DOHH2 (cell line): Measurements from ENCODE around the gene PEDS1.

Experiments used
- H3F3A ChIP-seq: fragments of 200-600 bp; sonication (generic), shearing (Covaris generic); 2 replicates; pipeline ENCODE4 v1.6.0; 2016; ENCODE audit warnings: antibody characterized with exemption, mild to moderate bottlenecking; ENCODE audit not compliant: control insufficient read depth, insufficient read depth
- H3K27ac ChIP-seq: fragments of 200-600 bp; sonication (generic); 2 replicates; pipeline ENCODE4 v1.5.1; 2014; ENCODE audit warnings: low read depth, mild to moderate bottlenecking, low read length, moderate library complexity
- H3K27me3 ChIP-seq: fragments of 200-600 bp; sonication (generic); 2 replicates; pipeline ENCODE4 v1.6.1; 2014; ENCODE audit warnings: mild to moderate bottlenecking, low read length, mixed read lengths; ENCODE audit not compliant: control insufficient read depth
- H3K36me3 ChIP-seq: fragments of 200-600 bp; sonication (generic); 2 replicates; pipeline ENCODE4 v1.6.1; 2014; ENCODE audit warnings: mild to moderate bottlenecking, low read length, moderate library complexity, mixed read lengths; ENCODE audit not compliant: control insufficient read depth
- H3K4me1 ChIP-seq: fragments of 200-600 bp; sonication (generic); 2 replicates; pipeline ENCODE4 v1.6.1; 2014; ENCODE audit warnings: mild to moderate bottlenecking, low read length, mixed read lengths; ENCODE audit not compliant: control insufficient read depth
- H3K4me2 ChIP-seq: fragments of 200-600 bp; sonication (generic); 2 replicates; pipeline ENCODE4 v1.6.0; 2014; ENCODE audit warnings: mild to moderate bottlenecking, low read length, moderate library complexity
- H3K4me3 ChIP-seq: fragments of 200-600 bp; sonication (generic); 2 replicates; pipeline ENCODE4 v1.5.1; 2014; ENCODE audit warnings: mild to moderate bottlenecking, low read length, mixed read lengths
- H3K79me2 ChIP-seq: fragments of 200-600 bp; sonication (generic); 2 replicates; pipeline ENCODE4 v1.6.1; 2014; ENCODE audit warnings: mild to moderate bottlenecking, low read length, mixed read lengths; ENCODE audit not compliant: control insufficient read depth
- H3K9me2 ChIP-seq: fragments of 200-600 bp; sonication (generic); replicated peaks from 2 replicates; pipeline ENCODE4 v1.6.1; 2014; ENCODE audit warnings: mild to moderate bottlenecking, low read length, mixed read lengths; ENCODE audit not compliant: control insufficient read depth
- H3K9me3 ChIP-seq: fragments of 200-600 bp; sonication (generic); 2 replicates; pipeline ENCODE4 v1.6.1; 2014; ENCODE audit warnings: antibody characterized with exemption, low read length, mixed read lengths; ENCODE audit not compliant: control insufficient read depth, insufficient read depth
- H4K20me1 ChIP-seq: fragments of 200-600 bp; sonication (generic); 2 replicates; pipeline ENCODE4 v1.6.0; 2014; ENCODE audit warnings: low read depth, mild to moderate bottlenecking, antibody characterized with exemption, low read length, moderate library complexity; ENCODE audit not compliant: control insufficient read depth, insufficient read depth
- EZH2phosphoT487 ChIP-seq: fragments of 200-600 bp; sonication (generic); IDR thresholded peaks from 2 replicates; pipeline ENCODE4 v1.6.1; 2017; ENCODE audit warnings: borderline replicate concordance, mild to moderate bottlenecking, antibody characterized with exemption, low read length, moderate library complexity, mixed read lengths
- TF ChIP-seq, protein P1 (sequence below): fragments of 200-600 bp; sonication (generic); IDR thresholded peaks from one replicate; pipeline ENCODE4 v1.5.1; 2014; ENCODE audit warnings: antibody characterized with exemption, mild to moderate bottlenecking, low read depth, low read length; ENCODE audit not compliant: poor library complexity, severe bottlenecking

Gene PEDS1

DNA sequence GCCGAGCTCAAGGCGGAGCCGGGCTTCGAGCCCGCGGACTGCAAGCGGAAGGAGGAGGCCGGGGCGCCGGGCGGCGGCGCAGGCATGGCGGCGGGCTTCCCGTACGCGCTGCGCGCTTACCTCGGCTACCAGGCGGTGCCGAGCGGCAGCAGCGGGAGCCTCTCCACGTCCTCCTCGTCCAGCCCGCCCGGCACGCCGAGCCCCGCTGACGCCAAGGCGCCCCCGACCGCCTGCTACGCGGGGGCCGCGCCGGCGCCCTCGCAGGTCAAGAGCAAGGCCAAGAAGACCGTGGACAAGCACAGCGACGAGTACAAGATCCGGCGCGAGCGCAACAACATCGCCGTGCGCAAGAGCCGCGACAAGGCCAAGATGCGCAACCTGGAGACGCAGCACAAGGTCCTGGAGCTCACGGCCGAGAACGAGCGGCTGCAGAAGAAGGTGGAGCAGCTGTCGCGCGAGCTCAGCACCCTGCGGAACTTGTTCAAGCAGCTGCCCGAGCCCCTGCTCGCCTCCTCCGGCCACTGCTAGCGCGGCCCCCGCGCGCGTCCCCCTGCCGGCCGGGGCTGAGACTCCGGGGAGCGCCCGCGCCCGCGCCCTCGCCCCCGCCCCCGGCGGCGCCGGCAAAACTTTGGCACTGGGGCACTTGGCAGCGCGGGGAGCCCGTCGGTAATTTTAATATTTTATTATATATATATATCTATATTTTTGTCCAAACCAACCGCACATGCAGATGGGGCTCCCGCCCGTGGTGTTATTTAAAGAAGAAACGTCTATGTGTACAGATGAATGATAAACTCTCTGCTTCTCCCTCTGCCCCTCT, 38.2 kb upstream of the PEDS1 start:
- Histone ChIP-seq H4K20me1 (peaks cover 3% of the 10 kb centered on the region; the same call in 1 of the 2 replicates), H3K9me2 (no peaks in the 10 kb centered on the region), H3K4me2 (peak overlapping the region; percentile 85), H3K4me3 (peak overlapping the region; percentile 96), H3F3A (no peaks in the 10 kb centered on the region), H3K27ac (peak overlapping the region; percentile 81), H3K4me1 (peaks cover 19% of the 10 kb centered on the region), H3K36me3 (peaks cover 15% of the 10 kb centered on the region), H3K9me3 (no peaks in the 10 kb centered on the region), H3K79me2 (peaks cover 27% of the 10 kb centered on the region), H3K27me3 (no peaks in the 10 kb centered on the region)
- TF ChIP-seq, protein P1, sequence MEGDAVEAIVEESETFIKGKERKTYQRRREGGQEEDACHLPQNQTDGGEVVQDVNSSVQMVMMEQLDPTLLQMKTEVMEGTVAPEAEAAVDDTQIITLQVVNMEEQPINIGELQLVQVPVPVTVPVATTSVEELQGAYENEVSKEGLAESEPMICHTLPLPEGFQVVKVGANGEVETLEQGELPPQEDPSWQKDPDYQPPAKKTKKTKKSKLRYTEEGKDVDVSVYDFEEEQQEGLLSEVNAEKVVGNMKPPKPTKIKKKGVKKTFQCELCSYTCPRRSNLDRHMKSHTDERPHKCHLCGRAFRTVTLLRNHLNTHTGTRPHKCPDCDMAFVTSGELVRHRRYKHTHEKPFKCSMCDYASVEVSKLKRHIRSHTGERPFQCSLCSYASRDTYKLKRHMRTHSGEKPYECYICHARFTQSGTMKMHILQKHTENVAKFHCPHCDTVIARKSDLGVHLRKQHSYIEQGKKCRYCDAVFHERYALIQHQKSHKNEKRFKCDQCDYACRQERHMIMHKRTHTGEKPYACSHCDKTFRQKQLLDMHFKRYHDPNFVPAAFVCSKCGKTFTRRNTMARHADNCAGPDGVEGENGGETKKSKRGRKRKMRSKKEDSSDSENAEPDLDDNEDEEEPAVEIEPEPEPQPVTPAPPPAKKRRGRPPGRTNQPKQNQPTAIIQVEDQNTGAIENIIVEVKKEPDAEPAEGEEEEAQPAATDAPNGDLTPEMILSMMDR = peak; percentile 35
- no peak for TF ChIP-seq EZH2phosphoT487

DNA sequence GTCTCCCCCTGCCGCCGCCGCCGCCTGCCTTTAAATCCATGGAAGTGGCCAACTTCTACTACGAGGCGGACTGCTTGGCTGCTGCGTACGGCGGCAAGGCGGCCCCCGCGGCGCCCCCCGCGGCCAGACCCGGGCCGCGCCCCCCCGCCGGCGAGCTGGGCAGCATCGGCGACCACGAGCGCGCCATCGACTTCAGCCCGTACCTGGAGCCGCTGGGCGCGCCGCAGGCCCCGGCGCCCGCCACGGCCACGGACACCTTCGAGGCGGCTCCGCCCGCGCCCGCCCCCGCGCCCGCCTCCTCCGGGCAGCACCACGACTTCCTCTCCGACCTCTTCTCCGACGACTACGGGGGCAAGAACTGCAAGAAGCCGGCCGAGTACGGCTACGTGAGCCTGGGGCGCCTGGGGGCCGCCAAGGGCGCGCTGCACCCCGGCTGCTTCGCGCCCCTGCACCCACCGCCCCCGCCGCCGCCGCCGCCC, 37.6 kb upstream of the PEDS1 start:
- Histone ChIP-seq H3K9me3 (no peaks in the 10 kb centered on the region), H3K27me3 (peaks cover under 1% of the 10 kb centered on the region; the same call in 1 of the 2 replicates), H3K27ac (peak overlapping the region; percentile 81), H3F3A (no peaks in the 10 kb centered on the region), H3K4me1 (peaks cover 22% of the 10 kb centered on the region), H3K9me2 (no peaks in the 10 kb centered on the region), H3K4me2 (peak overlapping the region; percentile 85), H4K20me1 (peaks cover 3% of the 10 kb centered on the region; the same call in 1 of the 2 replicates), H3K36me3 (peaks cover 15% of the 10 kb centered on the region), H3K79me2 (peaks cover 27% of the 10 kb centered on the region), H3K4me3 (peak overlapping the region; percentile 96)
- TF ChIP-seq, protein P1 = no peak
- TF ChIP-seq EZH2phosphoT487 = no peak

DNA sequence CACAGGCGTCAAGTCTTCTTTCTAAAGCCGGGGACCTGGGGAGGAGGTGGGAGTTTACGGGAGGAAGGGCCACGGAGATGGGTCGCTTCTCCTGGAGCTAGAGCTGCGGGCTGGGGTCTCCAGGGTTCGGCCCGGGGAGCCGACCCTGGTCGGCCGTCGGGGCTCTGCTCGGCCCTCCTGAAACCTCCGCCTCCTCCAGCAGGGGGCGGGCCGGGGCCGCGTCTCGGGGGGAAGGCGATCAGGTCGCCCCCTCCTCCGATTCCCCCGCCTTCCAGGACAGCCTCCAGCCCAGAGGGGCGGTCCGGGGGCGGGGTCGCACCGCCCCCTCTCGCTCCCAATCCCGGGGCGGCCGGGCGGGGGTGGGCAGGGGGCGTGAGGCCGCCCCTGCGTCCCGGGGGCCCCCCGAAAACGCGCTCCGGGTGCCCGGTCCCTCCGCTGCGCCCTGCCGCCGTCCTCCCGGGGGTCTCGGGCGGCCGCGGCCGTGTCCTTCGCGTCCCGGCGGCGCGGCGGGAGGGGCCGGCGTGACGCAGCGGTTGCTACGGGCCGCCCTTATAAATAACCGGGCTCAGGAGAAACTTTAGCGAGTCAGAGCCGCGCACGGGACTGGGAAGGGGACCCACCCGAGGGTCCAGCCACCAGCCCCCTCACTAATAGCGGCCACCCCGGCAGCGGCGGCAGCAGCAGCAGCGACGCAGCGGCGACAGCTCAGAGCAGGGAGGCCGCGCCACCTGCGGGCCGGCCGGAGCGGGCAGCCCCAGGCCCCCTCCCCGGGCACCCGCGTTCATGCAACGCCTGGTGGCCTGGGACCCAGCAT, 36.9 kb upstream of the PEDS1 start, which contains the start of gene CEBPB:
Gene CEBPB, plus strand, starts transcription at position 580 of the 814 bp plus-strand sequence. Its CDS starts 204 bp downstream, at position 784.
- H3K36me3 ChIP-seq = peaks cover 15% of the 10 kb centered on the region
- no peak for TF ChIP-seq EZH2phosphoT487
- TF ChIP-seq, protein P1 = peak; percentile 61
- peaks cover 22% of the 10 kb centered on the region for H3K4me1 ChIP-seq
- no peaks in the 10 kb centered on the region for H3K9me2 ChIP-seq
- peaks cover 6% of the 10 kb centered on the region for H3K27me3 ChIP-seq
- H3K27ac ChIP-seq = peak within 1 kb of the TSS; percentile 81
- no peaks in the 10 kb centered on the region for H3F3A ChIP-seq
- peaks cover 27% of the 10 kb centered on the region for H3K79me2 ChIP-seq
- no peaks in the 10 kb centered on the region for H3K9me3 ChIP-seq
- peaks cover 3% of the 10 kb centered on the region; the same call in 1 of the 2 replicates for H4K20me1 ChIP-seq
- peak within 1 kb of the TSS; percentile 85 for H3K4me2 ChIP-seq
- peak within 1 kb of the TSS; percentile 96 for H3K4me3 ChIP-seq
